Activated CD8-positive, alpha-beta memory T cell treated with anti-CD3 and anti-CD28 coated beads for 1 hour (primary cell): ENCODE data around the gene TRIP6.

Experiments
- DNase-seq, 2 donors: peaks; one replicate each; pipeline ENCODE4 v3.0.0-alpha.2; 2020; ENCODE audit warnings: low read depth in 1 of 2; ENCODE audit errors: extremely low read depth in 1 of 2

Gene TRIP6

GRCh38 chr7:100873599-100874299 is 6.6 kb downstream of the TRIP6 start:
- DNase-seq: no peak

GRCh38 chr7:100874300-100874576 is 7.1 kb downstream of the TRIP6 start:
- no peak for DNase-seq

GRCh38 chr7:100874577-100875355 is 7.6 kb downstream of the TRIP6 start, which contains the start of gene SRRT:
Gene SRRT (plus strand): TSS chr7:100875103. CDS start chr7:100875591, 488 bp downstream.
- DNase-seq: peak; percentile 95 to 96

GRCh38 chr7:100875356-100875751 is 8.2 kb downstream of the TRIP6 start:
- DNase-seq: no peak

GRCh38 chr7:100878013-100878412 is 10.8 kb downstream of the TRIP6 start:
- no peak for DNase-seq

- no peak for DNase-seq
Measured at GRCh38 chr7:100878685-100879084, 11.5 kb downstream of the TRIP6 start.

GRCh38 chr7:100879685-100880261 is 12.6 kb downstream of the TRIP6 start:
- DNase-seq: no peak

GRCh38 chr7:100880645-100881044 is 13.5 kb downstream of the TRIP6 start:
- DNase-seq: no peak

GRCh38 chr7:100881136-100881535 is 13.9 kb downstream of the TRIP6 start:
- DNase-seq: no peak

- DNase-seq: no peak
Measured at GRCh38 chr7:100882201-100882600, 15.0 kb downstream of the TRIP6 start.

- DNase-seq: no peak
Measured at GRCh38 chr7:100882785-100883526, 15.8 kb downstream of the TRIP6 start.

- DNase-seq: no peak
Measured at GRCh38 chr7:100884736-100885439, 17.7 kb downstream of the TRIP6 start.

GRCh38 chr7:100885440-100886141 is 18.4 kb downstream of the TRIP6 start:
- no peak for DNase-seq

GRCh38 chr7:100886142-100886935 is 19.2 kb downstream of the TRIP6 start:
- DNase-seq: no peak

GRCh38 chr7:100886936-100887515 is 19.8 kb downstream of the TRIP6 start:
- DNase-seq: no peak

- peak in 1 of 2 donors; percentile 43 for DNase-seq
Measured at GRCh38 chr7:100887516-100888290, 20.5 kb downstream of the TRIP6 start.

GRCh38 chr7:100888291-100888987 is 21.3 kb downstream of the TRIP6 start:
- no peak for DNase-seq
